K562 (cell line): ENCODE measurements around the gene DOK1. TPM values are rescaled to one million over a fixed set of nuclear protein-coding genes. Genes with fewer than 3 reads are reported as not detected.

Source experiments
- ATAC-seq: fragments of 200-7000 bp; cut with Tn5 transposase; 3 replicates; pipeline ENCODE4 v1.9.1; 2020; ENCODE audit warnings: moderate library complexity
- BruUV-seq: library from RNA; stranded (reverse); fragments of 400-500 nt; replicated peaks from 2 replicates; lab custom pipeline; 2021; lab: Mats Ljungman, UMichigan
- CTCF ChIA-PET: fragments of 300-600 bp; formaldehyde crosslinking; extraction: SDS; loops from one replicate; lab custom pipeline; 2021; ENCODE audit warnings: low intra/inter-chr PET ratio; lab: Yijun Ruan, JAX
- POLR2A ChIA-PET: fragments of 300-600, 350-650 bp; sonication (Branson Sonifier 250); formaldehyde crosslinking; extraction: SDS; loops from one replicate; lab custom pipeline; 2021; ENCODE audit warnings: antibody characterized with exemption, inconsistent platforms; lab: Yijun Ruan, JAX
- DNase-seq, 4 experiments: peaks; one replicate each; pipeline versions ENCODE4 v3.0.0 to v3.0.0-alpha.2; 2011 to 2018; ENCODE audit warnings: low spot score in 3 of 4, mixed read lengths in 3 of 4; ENCODE audit errors: extremely low read depth in 1 of 4
- FAIRE-seq: peaks from 2 replicates; lab custom pipeline; 2011; peaks lifted over from hg19 to GRCh38; lab: Jason Lieb, UNC
- H2AFZ ChIP-seq: 2 replicates; pipeline ENCODE4 v1.6.0; 2011; ENCODE audit warnings: low read depth, low read length, control low read depth, inconsistent platforms
- H3K27ac ChIP-seq: fragments of 200-600 bp; 3 replicates; pipeline ENCODE4 v1.8.0; 2011; ENCODE audit warnings: low read depth, mild to moderate bottlenecking, control low read depth, inconsistent platforms, low read length, moderate library complexity, mixed read lengths; ENCODE audit errors: extremely low read depth
- H3K27me3 ChIP-seq, 2 experiments: fragments of 300-600 bp in 1 of 2; 2 replicates in 1 of 2; 3 replicates in 1 of 2; pipeline versions ENCODE4 v1.6.0 to v1.8.0; 2011; ENCODE audit warnings: inconsistent platforms in 2 of 2, low read length in 2 of 2, mild to moderate bottlenecking in 1 of 2, mixed read lengths in 1 of 2, moderate library complexity in 1 of 2; ENCODE audit not compliant: control insufficient read depth in 2 of 2, insufficient read depth in 2 of 2
- H3K36me3 ChIP-seq: fragments of 300-600 bp; 3 replicates; pipeline ENCODE4 v1.8.0; 2011; ENCODE audit warnings: mild to moderate bottlenecking, low read length, inconsistent platforms; ENCODE audit not compliant: control insufficient read depth, insufficient read depth
- H3K4me1 ChIP-seq, 2 experiments: fragments of 200-600 bp in 1 of 2; replicated peaks in 1 of 2; 2 replicates in 1 of 2; 3 replicates in 1 of 2; pipeline versions ENCODE4 v1.5.1 to v1.8.0; 2011; ENCODE audit warnings: inconsistent platforms in 2 of 2, low read length in 2 of 2, mild to moderate bottlenecking in 1 of 2, mixed read lengths in 1 of 2, moderate library complexity in 1 of 2; ENCODE audit not compliant: control insufficient read depth in 2 of 2, insufficient read depth in 2 of 2
- H3K4me2 ChIP-seq: 2 replicates; pipeline ENCODE4 v1.6.1; 2011; ENCODE audit warnings: low read length, control low read depth, inconsistent platforms, mixed read lengths; ENCODE audit not compliant: insufficient read depth
- H3K4me3 ChIP-seq: fragments of 200-600 bp; sonication (generic), shearing (Covaris generic); 2 replicates; pipeline ENCODE4 v1.5.1; 2016; ENCODE audit warnings: control low read depth, inconsistent platforms
- H3K79me2 ChIP-seq: fragments of 200-600 bp; 3 replicates; pipeline ENCODE4 v1.8.0; 2011; ENCODE audit warnings: low read length, inconsistent platforms; ENCODE audit not compliant: control insufficient read depth, insufficient read depth
- H3K9ac ChIP-seq, 2 experiments: 2 replicates each; pipeline versions ENCODE4 v1.6.0 to v1.6.1; 2011; ENCODE audit warnings: low read depth in 2 of 2, low read length in 2 of 2, control low read depth in 1 of 2, inconsistent platforms in 1 of 2, mild to moderate bottlenecking in 1 of 2, mixed read lengths in 1 of 2; ENCODE audit not compliant: insufficient read depth in 1 of 2
- H3K9me1 ChIP-seq: one replicate; pipeline ENCODE4 v1.6.0; 2011; ENCODE audit warnings: inconsistent platforms, mild to moderate bottlenecking, low read length, moderate library complexity; ENCODE audit not compliant: control insufficient read depth, insufficient read depth
- H3K9me3 ChIP-seq: replicated peaks from 2 replicates; pipeline ENCODE4 v1.5.1; 2011; ENCODE audit warnings: low read depth, low read length, inconsistent platforms; ENCODE audit not compliant: control insufficient read depth, insufficient read depth
- H4K20me1 ChIP-seq: replicated peaks from 2 replicates; pipeline ENCODE4 v1.6.1; 2011; ENCODE audit warnings: low read length, inconsistent platforms, mixed read lengths; ENCODE audit not compliant: control insufficient read depth, insufficient read depth
- GTF2F1 ChIP-seq: IDR thresholded peaks from 2 replicates; pipeline ENCODE4 v1.6.1; 2011; ENCODE audit warnings: low read depth, low read length, improper control_type of control experiment
- HDAC3 ChIP-seq: fragments of 450-650 bp; IDR thresholded peaks from 2 replicates; pipeline ENCODE4 v1.6.1; 2018; ENCODE audit warnings: borderline replicate concordance, mild to moderate bottlenecking, moderate library complexity; ENCODE audit not compliant: partially characterized antibody
- MAFG ChIP-seq: fragments of 450-650 bp; conservative IDR thresholded peaks from 2 replicates; pipeline ENCODE4 v1.6.1; 2016; ENCODE audit warnings: missing genetic modification characterization, missing compliant biosample characterization
- NFRKB ChIP-seq: fragments of 450-650 bp; IDR thresholded peaks from 2 replicates; pipeline ENCODE4 v1.6.1; 2016; ENCODE audit warnings: low read depth
- SMAD2 ChIP-seq: fragments of 150-350 bp; IDR thresholded peaks from 2 replicates; pipeline ENCODE4 v1.6.1; 2014; ENCODE audit warnings: low read depth, mild to moderate bottlenecking, low read length
- THRAP3 ChIP-seq: fragments of 450-650 bp; IDR thresholded peaks from 2 replicates; pipeline ENCODE4 v1.6.1; 2016; ENCODE audit warnings: mild to moderate bottlenecking, inconsistent platforms, borderline replicate concordance
- XRCC3 ChIP-seq: fragments of 450-650 bp; IDR thresholded peaks from 2 replicates; pipeline ENCODE4 v1.6.1; 2017; ENCODE audit warnings: mild to moderate bottlenecking, moderate library complexity
- ZNF384 ChIP-seq: IDR thresholded peaks from 2 replicates; pipeline ENCODE4 v1.6.1; 2012; ENCODE audit warnings: low read depth, low read length, improper control_type of control experiment
- WGBS: fragments of 100-300 bp; shearing (Covaris generic); methylation state at CpG from one replicate; pipeline ENCODE4 v1.1.6; 2016; ENCODE audit warnings: low coverage, mixed read lengths; ENCODE audit not compliant: insufficient coverage; ENCODE audit errors: missing lambda C conversion rate; 5-methylcytosine and 5-hydroxymethylcytosine counted together
- in situ Hi-C: fragments of 300-500 bp; cut with MboI; formaldehyde crosslinking; loops from 4 replicates; pipeline ENCODE4 v1.15.0; 2018; ENCODE audit warnings: inconsistent platforms, mixed read lengths
- intact Hi-C: fragments of 100-400 bp; cut with micrococcal nuclease; formaldehyde crosslinking; loops from 2 replicates; pipeline ENCODE4 v1.14.2; 2022
- polyA plus RNA-seq, 8 experiments: library from polyadenylated mRNA; depleted of rRNA in 4 of 8; stranded (reverse) in 5 of 8; unstranded in 3 of 8; fragments of >200 nt; fragmentation: Nextera tagmentation in 2 of 8; fragmentation: Illumina TruSeq in 1 of 8; extraction: Ambion mirVana in 2 of 8; extraction: Trizol in 1 of 8; gene quantifications; 2 replicates each; pipeline versions ENCODE4 v1.2.1 to v1.2.3, GENCODE V29; 2011 to 2014; ENCODE audit warnings: inconsistent platforms in 1 of 8, missing spikeins in 1 of 8
- total RNA-seq, 7 experiments: library from RNA; depleted of rRNA in 6 of 7; stranded (reverse); fragments of >200 nt in 6 of 7; fragmentation: Illumina TruSeq in 2 of 7; extraction: Trizol in 2 of 7; gene quantifications; 2 replicates each; pipeline versions ENCODE4 v1.2.1 to v1.2.3, GENCODE V29; 2011 to 2021; ENCODE audit warnings: low replicate concordance in 1 of 7
- TF ChIP-seq, protein P1 (sequence below), 2 experiments: fragments of 200-800 bp in 1 of 2; sonication (Bioruptor generic) in 1 of 2; sonication (generic) in 1 of 2; formaldehyde crosslinking in 1 of 2; IDR thresholded peaks in 1 of 2; conservative IDR thresholded peaks in 1 of 2; 2 replicates each; pipeline versions ENCODE4 v1.5.0 to v1.6.1; 2016 to 2020; ENCODE audit warnings: missing compliant biosample characterization in 1 of 2, missing genetic modification characterization in 1 of 2, missing genetic modification reagents in 1 of 2
- TF ChIP-seq, protein P2 (sequence below): sonication (generic); formaldehyde crosslinking; IDR thresholded peaks from 2 replicates; pipeline ENCODE4 v1.8.0; 2023; ENCODE audit warnings: mild to moderate bottlenecking, missing genetic modification reagents

Gene DOK1
- total and polyA plus RNA-seq, 9 of the 15 experiments (the other 6 are each of a cell fraction or from before 2014, with no cell fraction given): 0.59 to 36.4 (median 16.1) TPM

DNA sequence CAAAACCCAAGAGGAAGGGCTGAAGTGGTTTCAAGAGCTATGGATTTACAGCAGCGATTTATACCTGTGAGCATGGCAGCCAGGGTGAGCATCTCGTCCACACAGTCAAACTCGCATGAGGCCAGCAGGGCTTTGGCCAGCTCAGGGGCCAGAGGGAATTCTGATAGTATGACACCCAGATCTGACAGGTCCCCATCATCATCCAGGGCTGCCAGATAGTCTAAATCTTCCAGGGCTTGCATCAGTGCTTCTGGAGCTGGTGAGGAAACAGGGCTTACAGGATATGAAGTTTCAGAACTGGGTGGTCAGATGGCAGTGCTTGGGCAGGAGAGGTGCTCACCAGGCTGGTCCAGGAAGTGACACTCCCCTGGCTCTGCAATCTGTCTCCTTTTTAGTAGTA, 32.0 kb upstream of the DOK1 start:
- WGBS: 17% methylated on average over 3 of the region's 3 CpGs
- TF ChIP-seq GTF2F1 (no peak), MAFG (tag) (no peak), HDAC3 (no peak), THRAP3 (no peak), XRCC3 (no peak), SMAD2 (no peak), NFRKB (no peak), ZNF384 (no peak)
- TF ChIP-seq, protein P1, sequence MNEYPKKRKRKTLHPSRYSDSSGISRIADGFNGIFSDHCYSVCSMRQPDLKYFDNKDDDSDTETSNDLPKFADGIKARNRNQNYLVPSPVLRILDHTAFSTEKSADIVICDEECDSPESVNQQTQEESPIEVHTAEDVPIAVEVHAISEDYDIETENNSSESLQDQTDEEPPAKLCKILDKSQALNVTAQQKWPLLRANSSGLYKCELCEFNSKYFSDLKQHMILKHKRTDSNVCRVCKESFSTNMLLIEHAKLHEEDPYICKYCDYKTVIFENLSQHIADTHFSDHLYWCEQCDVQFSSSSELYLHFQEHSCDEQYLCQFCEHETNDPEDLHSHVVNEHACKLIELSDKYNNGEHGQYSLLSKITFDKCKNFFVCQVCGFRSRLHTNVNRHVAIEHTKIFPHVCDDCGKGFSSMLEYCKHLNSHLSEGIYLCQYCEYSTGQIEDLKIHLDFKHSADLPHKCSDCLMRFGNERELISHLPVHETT (CRISPR knock-in tag; conservative IDR thresholded peaks at IDR 0.05 in 1 of 2, IDR thresholded peaks at IDR 0.05 in 1 of 2): no peak
- TF ChIP-seq, protein P2, sequence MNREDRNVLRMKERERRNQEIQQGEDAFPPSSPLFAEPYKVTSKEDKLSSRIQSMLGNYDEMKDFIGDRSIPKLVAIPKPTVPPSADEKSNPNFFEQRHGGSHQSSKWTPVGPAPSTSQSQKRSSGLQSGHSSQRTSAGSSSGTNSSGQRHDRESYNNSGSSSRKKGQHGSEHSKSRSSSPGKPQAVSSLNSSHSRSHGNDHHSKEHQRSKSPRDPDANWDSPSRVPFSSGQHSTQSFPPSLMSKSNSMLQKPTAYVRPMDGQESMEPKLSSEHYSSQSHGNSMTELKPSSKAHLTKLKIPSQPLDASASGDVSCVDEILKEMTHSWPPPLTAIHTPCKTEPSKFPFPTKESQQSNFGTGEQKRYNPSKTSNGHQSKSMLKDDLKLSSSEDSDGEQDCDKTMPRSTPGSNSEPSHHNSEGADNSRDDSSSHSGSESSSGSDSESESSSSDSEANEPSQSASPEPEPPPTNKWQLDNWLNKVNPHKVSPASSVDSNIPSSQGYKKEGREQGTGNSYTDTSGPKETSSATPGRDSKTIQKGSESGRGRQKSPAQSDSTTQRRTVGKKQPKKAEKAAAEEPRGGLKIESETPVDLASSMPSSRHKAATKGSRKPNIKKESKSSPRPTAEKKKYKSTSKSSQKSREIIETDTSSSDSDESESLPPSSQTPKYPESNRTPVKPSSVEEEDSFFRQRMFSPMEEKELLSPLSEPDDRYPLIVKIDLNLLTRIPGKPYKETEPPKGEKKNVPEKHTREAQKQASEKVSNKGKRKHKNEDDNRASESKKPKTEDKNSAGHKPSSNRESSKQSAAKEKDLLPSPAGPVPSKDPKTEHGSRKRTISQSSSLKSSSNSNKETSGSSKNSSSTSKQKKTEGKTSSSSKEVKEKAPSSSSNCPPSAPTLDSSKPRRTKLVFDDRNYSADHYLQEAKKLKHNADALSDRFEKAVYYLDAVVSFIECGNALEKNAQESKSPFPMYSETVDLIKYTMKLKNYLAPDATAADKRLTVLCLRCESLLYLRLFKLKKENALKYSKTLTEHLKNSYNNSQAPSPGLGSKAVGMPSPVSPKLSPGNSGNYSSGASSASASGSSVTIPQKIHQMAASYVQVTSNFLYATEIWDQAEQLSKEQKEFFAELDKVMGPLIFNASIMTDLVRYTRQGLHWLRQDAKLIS (CRISPR knock-in tag): no peak
- intact Hi-C loops: no loop called here
- ChIA-PET POLR2A (interaction anchor here (1.0 to 1.4 kb wide), 4 partner anchors 12 to 26 kb away, joined by 3 to 9 read pairs (median 4); partner anchors contain the start of gene PCGF1), CTCF (no interaction called here)
- Histone ChIP-seq H3K36me3 (peaks cover 20% of the 10 kb centered on the region), H3K27me3 (no peaks in the 10 kb centered on the region), H3K9ac (no peak overlapping the region), H3K4me1 (no peaks in the 10 kb centered on the region; a peak in 1 of 5 replicates), H3K9me3 (no peaks in the 10 kb centered on the region), H3K4me3 (no peak overlapping the region), H3K79me2 (peaks cover 9% of the 10 kb centered on the region), H4K20me1 (no peaks in the 10 kb centered on the region), H3K9me1 (no peaks in the 10 kb centered on the region), H2AFZ (no peak overlapping the region), H3K27ac (no peak overlapping the region), H3K4me2 (no peak overlapping the region)
- no peak for DNase-seq
- BruUV-seq: no TSS peak
- FAIRE-seq: no peak
- in situ Hi-C loops: no loop called here
- ATAC-seq: no peak
